GM23338 (cell line): ENCODE data around the gene ZYG11B. TPM values are rescaled to one million over a fixed set of nuclear protein-coding genes. Genes with fewer than 3 reads are reported as not detected.

Experiments used
- ATAC-seq: fragments of 200-7000 bp; cut with Tn5 transposase; 3 replicates; pipeline ENCODE4 v1.9.1; 2020
- DNase-seq: peaks from one replicate; pipeline ENCODE4 v3.0.0-alpha.2; 2015; ENCODE audit warnings: low spot score
- H2AFZ ChIP-seq: fragments of 200-600 bp; sonication (generic); 2 replicates; pipeline ENCODE4 v1.8.0; 2016; ENCODE audit warnings: antibody characterized with exemption, mild to moderate bottlenecking, moderate library complexity
- H3F3A ChIP-seq: fragments of 200-600 bp; sonication (generic); replicated peaks from 2 replicates; pipeline ENCODE4 v1.8.0; 2017; ENCODE audit warnings: antibody characterized with exemption, mixed run types, low read depth
- H3K27ac ChIP-seq: fragments of 200-600 bp; sonication (generic); 2 replicates; pipeline ENCODE4 v1.6.1; 2016; ENCODE audit warnings: low read depth
- H3K27me3 ChIP-seq: fragments of 200-600 bp; sonication (generic); 2 replicates; pipeline ENCODE4 v1.8.0; 2016; ENCODE audit warnings: mild to moderate bottlenecking, mixed run types, moderate library complexity; ENCODE audit not compliant: insufficient read depth
- H3K36me3 ChIP-seq: fragments of 200-600 bp; sonication (generic); 2 replicates; pipeline ENCODE4 v1.8.0; 2016; ENCODE audit warnings: mild to moderate bottlenecking; ENCODE audit not compliant: insufficient read depth
- H3K4me1 ChIP-seq: fragments of 200-600 bp; sonication (generic); 2 replicates; pipeline ENCODE4 v1.8.0; 2016; ENCODE audit warnings: mild to moderate bottlenecking, moderate library complexity; ENCODE audit not compliant: insufficient read depth
- H3K4me2 ChIP-seq: fragments of 200-600 bp; sonication (generic); 2 replicates; pipeline ENCODE4 v1.7.1; 2017; ENCODE audit warnings: mixed run types
- H3K4me3 ChIP-seq: fragments of 200-600 bp; sonication (generic); 2 replicates; pipeline ENCODE4 v1.6.1; 2016; ENCODE audit warnings: mixed run types
- H3K79me2 ChIP-seq: fragments of 200-600 bp; sonication (generic); replicated peaks from 2 replicates; pipeline ENCODE4 v1.8.0; 2017; ENCODE audit warnings: mild to moderate bottlenecking; ENCODE audit not compliant: insufficient read depth
- H3K9me2 ChIP-seq: fragments of 200-600 bp; sonication (generic); 2 replicates; pipeline ENCODE4 v1.8.0; 2017; ENCODE audit not compliant: insufficient read depth
- H4K20me1 ChIP-seq: fragments of 200-600 bp; sonication (generic); replicated peaks from 2 replicates; pipeline ENCODE4 v1.8.0; 2017; ENCODE audit warnings: mild to moderate bottlenecking; ENCODE audit not compliant: insufficient read depth
- H3K27ac Mint-ChIP-seq: 2 replicates; pipeline ENCODE4 v1.8.0; 2020; ENCODE audit warnings: inconsistent platforms, mild to moderate bottlenecking, moderate library complexity, mixed read lengths
- H3K27me3 Mint-ChIP-seq: 3 replicates; pipeline ENCODE4 v1.8.0; 2022; ENCODE audit warnings: low read depth, mild to moderate bottlenecking, moderate library complexity, mixed read lengths, inconsistent platforms; ENCODE audit not compliant: insufficient read depth, poor library complexity
- H3K36me3 Mint-ChIP-seq: 3 replicates; pipeline ENCODE4 v1.8.0; 2021; ENCODE audit warnings: low read depth, mild to moderate bottlenecking, inconsistent platforms, moderate library complexity, mixed read lengths
- H3K4me1 Mint-ChIP-seq: 3 replicates; pipeline ENCODE4 v1.8.0; 2020; ENCODE audit warnings: mild to moderate bottlenecking, inconsistent platforms, mixed read lengths
- H3K4me3 Mint-ChIP-seq: 3 replicates; pipeline ENCODE4 v1.8.0; 2021; ENCODE audit warnings: moderate library complexity, mild to moderate bottlenecking, inconsistent platforms, mixed read lengths
- H3K9me3 Mint-ChIP-seq: 3 replicates; pipeline ENCODE4 v1.8.0; 2020; ENCODE audit warnings: moderate library complexity, mild to moderate bottlenecking, inconsistent platforms, mixed read lengths
- EZH2 ChIP-seq: fragments of 200-600 bp; sonication (generic); IDR thresholded peaks from one replicate; pipeline ENCODE4 v1.8.0; 2017; ENCODE audit warnings: antibody characterized with exemption, mild to moderate bottlenecking, low read depth; ENCODE audit not compliant: unreplicated experiment
- JUNB ChIP-seq: IDR thresholded peaks from one replicate; pipeline ENCODE4 v1.6.1; 2016; ENCODE audit warnings: antibody characterized with exemption; ENCODE audit not compliant: unreplicated experiment
- NANOG ChIP-seq: IDR thresholded peaks from 2 replicates; pipeline ENCODE4 v1.6.1; 2016; ENCODE audit warnings: antibody characterized with exemption, borderline replicate concordance
- POLR2AphosphoS5 ChIP-seq: IDR thresholded peaks from 2 replicates; pipeline ENCODE4 v1.6.1; 2016; ENCODE audit warnings: antibody characterized with exemption, low read depth
- REST ChIP-seq: IDR thresholded peaks from one replicate; pipeline ENCODE4 v1.6.1; 2018; ENCODE audit warnings: antibody characterized with exemption; ENCODE audit not compliant: unreplicated experiment
- STAT1 ChIP-seq: IDR thresholded peaks from one replicate; pipeline ENCODE4 v1.6.1; 2016; ENCODE audit warnings: antibody characterized with exemption; ENCODE audit not compliant: unreplicated experiment
- ZNF331 ChIP-seq: fragments of 250-450 bp; sonication (Bioruptor Pico); IDR thresholded peaks from 2 replicates; pipeline ENCODE4 v1.5.0; 2020; ENCODE audit warnings: low read depth, mild to moderate bottlenecking, moderate library complexity
- polyA plus RNA-seq: library from polyadenylated mRNA; unstranded; fragments of >200 nt; fragmentation: Nextera tagmentation; extraction: Ambion mirVana; gene quantifications from 2 replicates; pipeline ENCODE4 v1.2.1, GENCODE V29; 2016
- total RNA-seq: library from RNA; depleted of rRNA; stranded (reverse); fragments of >200 nt; shearing (Covaris generic); gene quantifications from 2 replicates; pipeline ENCODE4 v1.2.3, GENCODE V29; 2014

ZYG11B gene
- total and polyA plus RNA-seq, 2 experiments from 2014 or later = 7.8 to 42.3 TPM

GRCh38 chr1:52856026-52856425 is 129.8 kb downstream of the ZYG11B start:
- no peak overlapping the region for H3K4me3 Mint-ChIP-seq
- no peaks in the 10 kb centered on the region; the same call in 2 of the 3 replicates for H3K4me1 Mint-ChIP-seq
- peak; percentile 25; the same call in 1 of the 3 replicates for ATAC-seq

GRCh38 chr1:52857443-52857842 is 131.2 kb downstream of the ZYG11B start:
- Histone ChIP-seq H3K9me2 (no peaks in the 10 kb centered on the region), H3K4me2 (no peak overlapping the region), H3K36me3 (no peaks in the 10 kb centered on the region), H2AFZ (no peak overlapping the region), H3K27me3 (no peaks in the 10 kb centered on the region), H3K4me3 (no peak overlapping the region), H3F3A (no peaks in the 10 kb centered on the region; the same call in 1 of the 2 replicates), H3K27ac (no peak overlapping the region), H3K4me1 (no peaks in the 10 kb centered on the region), H4K20me1 (no peaks in the 10 kb centered on the region), H3K79me2 (no peaks in the 10 kb centered on the region)
- H3K9me3 Mint-ChIP-seq = no peaks in the 10 kb centered on the region
- no peaks in the 10 kb centered on the region; the same call in 2 of the 3 replicates for H3K4me1 Mint-ChIP-seq
- no peak overlapping the region for H3K4me3 Mint-ChIP-seq
- no peak overlapping the region for H3K27ac Mint-ChIP-seq
- no peaks in the 10 kb centered on the region for H3K36me3 Mint-ChIP-seq
- ATAC-seq (no peak), DNase-seq (no peak)
- no peak for TF ChIP-seq REST
- no peak for TF ChIP-seq POLR2AphosphoS5
- no peaks in the 10 kb centered on the region for H3K27me3 Mint-ChIP-seq

More at GRCh38 chr1:52856026-52856425, 129.8 kb downstream of the ZYG11B start:
- no peaks in the 10 kb centered on the region for H3K4me1 ChIP-seq
- no peaks in the 10 kb centered on the region for H3K79me2 ChIP-seq
- H3K4me3 ChIP-seq = no peak overlapping the region
- Mint-ChIP-seq H3K36me3 (no peaks in the 10 kb centered on the region), H3K9me3 (no peaks in the 10 kb centered on the region), H3K27ac (no peak overlapping the region), H3K27me3 (no peaks in the 10 kb centered on the region)
- DNase-seq = peak; percentile 41
- TF ChIP-seq NANOG = no peak
- TF ChIP-seq POLR2AphosphoS5 = no peak
- H3F3A ChIP-seq = no peaks in the 10 kb centered on the region; the same call in 1 of the 2 replicates
- no peak overlapping the region for H3K27ac ChIP-seq
- H3K4me2 ChIP-seq = no peak overlapping the region
- H3K27me3 ChIP-seq = no peaks in the 10 kb centered on the region
- no peak overlapping the region for H2AFZ ChIP-seq
- H3K9me2 ChIP-seq = no peaks in the 10 kb centered on the region
- H3K36me3 ChIP-seq = no peaks in the 10 kb centered on the region
- no peaks in the 10 kb centered on the region for H4K20me1 ChIP-seq

GRCh38 chr1:52862666-52863458 is 136.6 kb downstream of the ZYG11B start:
- DNase-seq = no peak
- TF ChIP-seq JUNB (no peak), STAT1 (no peak), REST (no peak), EZH2 (no peak), ZNF331 (CRISPR knock-in tag) (no peak)
- no peak overlapping the region for H3K27ac Mint-ChIP-seq
- no peaks in the 10 kb centered on the region for H3K79me2 ChIP-seq
- H3K27me3 ChIP-seq = no peaks in the 10 kb centered on the region
- no peaks in the 10 kb centered on the region for H4K20me1 ChIP-seq
- H3K36me3 Mint-ChIP-seq = no peaks in the 10 kb centered on the region
- peak; percentile 32; the same call in 1 of the 3 replicates for ATAC-seq
- H3K4me2 ChIP-seq = no peak overlapping the region
- H3K4me3 Mint-ChIP-seq = no peak overlapping the region
- H3K9me3 Mint-ChIP-seq = no peaks in the 10 kb centered on the region
- H3K27me3 Mint-ChIP-seq = no peaks in the 10 kb centered on the region
- no peaks in the 10 kb centered on the region for H3K4me1 ChIP-seq
- no peak overlapping the region for H2AFZ ChIP-seq
- peaks cover 4% of the 10 kb centered on the region; the same call in 2 of the 3 replicates for H3K4me1 Mint-ChIP-seq
- no peak overlapping the region for H3K27ac ChIP-seq
- no peak overlapping the region for H3K4me3 ChIP-seq
- H3K9me2 ChIP-seq = no peaks in the 10 kb centered on the region
- H3F3A ChIP-seq = no peaks in the 10 kb centered on the region
- H3K36me3 ChIP-seq = no peaks in the 10 kb centered on the region
